Epithelial cell of esophagus (primary cell): Measurements from ENCODE around the gene TIGD1.

ENCODE experiments used
- DNase-seq: peaks from one replicate; pipeline ENCODE4 v3.0.0; 2010; ENCODE audit warnings: low read depth
- H3K4me3 ChIP-seq: 2 replicates; pipeline ENCODE4 v1.5.1; 2011; ENCODE audit warnings: mild to moderate bottlenecking, low read length, control low read depth
- CTCF ChIP-seq: IDR thresholded peaks from 2 replicates; pipeline ENCODE4 v1.5.1; 2011; ENCODE audit warnings: low read depth, mild to moderate bottlenecking, low read length, control low read depth, inconsistent platforms; ENCODE audit not compliant: insufficient read depth; ENCODE audit errors: missing control alignments

The TIGD1 gene

GRCh38 chr2:232523402-232523681 is 27.0 kb downstream of the TIGD1 start:
- DNase-seq, result no peak
- H3K4me3 ChIP-seq, result no peak overlapping the region
- TF ChIP-seq CTCF, result no peak

- no peak for DNase-seq
- H3K4me3 ChIP-seq, result no peak overlapping the region
- TF ChIP-seq CTCF, result no peak
Measured at GRCh38 chr2:232522623-232523401, 27.5 kb downstream of the TIGD1 start.

GRCh38 chr2:232521959-232522622 is 28.3 kb downstream of the TIGD1 start:
- TF ChIP-seq CTCF, result peak; percentile 21
- no peak overlapping the region for H3K4me3 ChIP-seq
- peak; percentile 38 for DNase-seq

- H3K4me3 ChIP-seq, result no peak overlapping the region
- DNase-seq, result no peak
- no peak for TF ChIP-seq CTCF
Measured at GRCh38 chr2:232521098-232521497, 29.3 kb downstream of the TIGD1 start.

- no peak overlapping the region for H3K4me3 ChIP-seq
- no peak for TF ChIP-seq CTCF
- no peak for DNase-seq
Measured at GRCh38 chr2:232520489-232520888, 29.9 kb downstream of the TIGD1 start.

GRCh38 chr2:232519581-232520438 is 30.5 kb downstream of the TIGD1 start, which contains the start of gene PRSS56:
Gene PRSS56, plus strand, starts transcription at chr2:232520388. Its CDS starts 211 bp downstream, at chr2:232520599.
- no peak for DNase-seq
- H3K4me3 ChIP-seq, result no peak within 1 kb of the TSS
- TF ChIP-seq CTCF, result no peak
